Activated gamma-delta T cell (primary cell): ENCODE results near the gene MPZL2.
"Not testable (repeated sequence)": the region's sequence is repeated elsewhere in the genome, so short reads cannot be mapped to it uniquely, and the experiment has no call there.

Experiments used
- DNase-seq: peaks from one replicate; lab custom pipeline; 2025; lab: John Stamatoyannopoulos, UW
- total RNA-seq, 2 donors: gene quantifications; one replicate each; lab custom pipeline; 2026; lab: John Stamatoyannopoulos, UW

The MPZL2 gene
- total RNA-seq, result 10.4 to 15.8 reads per million in 2 donors

GRCh38 chr11:118263695-118264568 is at the start of gene MPZL2:
TSS of gene MPZL2 (minus strand) at chr11:118264297. CDS start at chr11:118264153, 144 bp downstream.
- DNase-seq, result no peak

- no peak for DNase-seq
Observed at GRCh38 chr11:118313242-118313641, 49.1 kb upstream of the MPZL2 start.

DNA sequence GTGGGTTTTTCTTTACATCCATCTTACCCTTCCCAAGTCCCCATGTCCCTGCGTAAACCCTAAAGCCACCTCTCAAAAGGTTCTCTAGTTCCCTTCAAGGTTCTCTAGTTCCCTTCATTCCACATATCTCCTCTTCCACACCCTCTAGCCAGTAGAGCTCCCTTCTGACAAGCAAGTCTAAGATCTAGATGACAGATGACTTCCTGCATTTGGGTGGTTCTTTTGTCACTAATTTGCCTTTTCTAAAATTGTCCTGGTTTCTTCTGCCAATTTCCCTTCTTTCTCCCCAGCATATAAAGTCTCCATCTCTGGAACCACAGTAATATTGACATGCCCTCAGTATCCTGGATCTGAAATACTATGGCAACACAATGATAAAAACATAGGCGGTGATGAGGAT is 48.2 kb upstream of the MPZL2 start:
- no peak for DNase-seq

DNA sequence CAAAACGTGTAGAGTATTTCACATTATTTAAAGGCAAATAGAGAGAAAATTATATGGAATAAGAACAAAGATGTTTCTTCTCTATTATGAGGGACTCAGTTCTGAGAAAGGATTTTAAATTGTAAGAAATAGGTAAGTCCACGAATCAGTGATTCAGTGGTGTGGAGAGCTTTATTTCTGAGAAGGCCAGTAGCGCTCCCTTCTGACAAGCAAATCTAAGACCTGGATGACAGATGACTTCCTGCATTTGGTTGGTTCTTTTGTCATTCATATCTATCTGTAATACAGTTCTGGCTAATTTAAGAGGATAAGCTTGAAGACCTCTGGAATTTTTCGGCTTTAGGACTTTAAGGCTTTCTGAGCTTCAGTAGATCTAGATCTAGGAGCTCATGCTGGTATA is 47.4 kb upstream of the MPZL2 start:
- DNase-seq, result no peak

GRCh38 chr11:118310781-118311485 is 46.8 kb upstream of the MPZL2 start:
- no peak for DNase-seq

DNA sequence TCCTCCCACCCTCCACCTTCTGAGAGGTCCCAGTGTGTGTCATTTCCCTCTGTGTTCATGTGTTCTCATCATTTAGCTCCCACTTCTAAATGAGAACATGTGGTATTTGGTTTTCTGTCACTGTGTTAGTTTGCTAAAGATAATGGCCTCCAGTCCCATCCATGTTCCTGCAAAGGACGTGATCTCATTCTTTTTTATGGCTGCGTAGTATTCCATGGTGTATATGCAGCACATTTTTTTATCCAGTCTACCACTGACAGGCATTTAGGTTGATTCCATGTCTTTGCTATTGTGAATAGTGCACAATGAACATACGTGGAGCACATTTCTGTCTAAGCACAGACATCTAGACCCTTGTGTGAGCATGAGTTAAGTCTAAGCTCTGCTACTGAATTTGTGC is 46.2 kb upstream of the MPZL2 start:
- no peak for DNase-seq

- DNase-seq, result not testable (repeated sequence)
Observed at GRCh38 chr11:118308995-118309528, 45.0 kb upstream of the MPZL2 start.

- DNase-seq, result no peak
Observed at GRCh38 chr11:118306556-118306955, 42.5 kb upstream of the MPZL2 start.

GRCh38 chr11:118305726-118306125 is 41.6 kb upstream of the MPZL2 start:
- no peak for DNase-seq

GRCh38 chr11:118304568-118305248 is 40.6 kb upstream of the MPZL2 start, which contains the start of gene CD3E:
TSS of gene CD3E (plus strand) at chr11:118304730. CDS start at chr11:118304953, 223 bp downstream.
- DNase-seq, result no peak

DNA sequence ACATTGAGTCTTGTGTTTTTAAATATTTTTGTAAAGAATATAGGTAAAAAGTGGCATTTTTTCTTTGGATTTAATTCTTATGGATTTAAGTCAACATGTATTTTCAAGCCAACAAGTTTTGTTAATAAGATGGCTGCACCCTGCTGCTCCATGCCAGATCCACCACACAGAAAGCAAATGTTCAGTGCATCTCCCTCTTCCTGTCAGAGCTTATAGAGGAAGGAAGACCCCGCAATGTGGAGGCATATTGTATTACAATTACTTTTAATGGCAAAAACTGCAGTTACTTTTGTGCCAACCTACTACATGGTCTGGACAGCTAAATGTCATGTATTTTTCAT is 40.1 kb upstream of the MPZL2 start:
- no peak for DNase-seq

- no peak for DNase-seq
Observed at GRCh38 chr11:118301600-118302195, 37.6 kb upstream of the MPZL2 start.

DNA sequence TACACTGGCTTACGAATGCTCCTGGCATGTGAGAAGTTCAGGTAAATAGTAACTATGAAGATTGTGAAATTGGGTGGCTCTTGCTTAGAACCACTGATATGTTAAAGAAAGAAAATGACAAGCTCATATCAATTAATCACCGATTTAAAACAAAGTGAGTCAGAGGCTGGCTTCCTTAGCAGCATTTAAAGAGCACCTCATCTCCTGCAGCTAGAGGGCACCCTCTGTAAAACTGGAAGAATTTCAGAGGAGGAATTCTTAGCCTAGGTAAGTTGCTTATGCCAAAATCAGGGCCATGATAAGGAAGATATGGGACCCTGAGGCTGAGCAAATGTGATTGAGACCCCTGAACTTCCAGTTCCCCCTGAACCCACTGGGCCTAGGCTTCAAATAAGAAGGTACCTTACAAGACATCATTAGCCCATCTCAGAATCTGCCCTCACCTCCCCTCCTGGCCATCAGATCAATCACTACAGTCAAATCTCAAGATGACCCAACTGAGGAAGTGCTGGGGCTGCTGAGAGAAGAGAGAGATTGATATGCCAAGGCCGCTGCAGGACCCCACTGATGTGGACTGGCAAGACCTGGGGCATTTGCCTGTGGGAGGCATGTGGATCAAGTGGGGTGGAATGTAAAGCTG is 31.8 kb upstream of the MPZL2 start:
- DNase-seq, result no peak

DNA sequence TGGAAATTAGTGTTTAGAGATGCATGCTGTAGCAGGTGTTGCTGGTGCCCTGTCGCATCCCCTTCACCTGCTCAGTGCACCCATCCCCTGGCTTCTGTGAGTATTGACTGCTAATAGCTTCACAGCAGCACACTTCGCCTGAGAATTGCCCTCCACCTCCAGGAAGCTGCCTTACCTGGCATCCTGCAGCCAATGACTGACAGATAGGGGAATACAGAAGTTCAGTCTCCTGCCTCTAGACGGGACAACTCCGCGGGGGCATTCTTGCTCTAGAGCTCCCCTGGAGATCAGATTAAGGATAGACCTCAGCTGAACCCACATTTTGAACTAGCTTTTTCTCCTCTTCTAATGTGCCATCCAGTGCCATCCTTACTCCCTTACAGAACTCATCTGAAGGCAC is 31.1 kb upstream of the MPZL2 start:
- no peak for DNase-seq

GRCh38 chr11:118294053-118294452 is 30.0 kb upstream of the MPZL2 start:
- no peak for DNase-seq

- no peak for DNase-seq
Observed at GRCh38 chr11:118291477-118292135, 27.5 kb upstream of the MPZL2 start.

- no peak for DNase-seq
Observed at GRCh38 chr11:118290923-118291322, 26.8 kb upstream of the MPZL2 start.

DNA sequence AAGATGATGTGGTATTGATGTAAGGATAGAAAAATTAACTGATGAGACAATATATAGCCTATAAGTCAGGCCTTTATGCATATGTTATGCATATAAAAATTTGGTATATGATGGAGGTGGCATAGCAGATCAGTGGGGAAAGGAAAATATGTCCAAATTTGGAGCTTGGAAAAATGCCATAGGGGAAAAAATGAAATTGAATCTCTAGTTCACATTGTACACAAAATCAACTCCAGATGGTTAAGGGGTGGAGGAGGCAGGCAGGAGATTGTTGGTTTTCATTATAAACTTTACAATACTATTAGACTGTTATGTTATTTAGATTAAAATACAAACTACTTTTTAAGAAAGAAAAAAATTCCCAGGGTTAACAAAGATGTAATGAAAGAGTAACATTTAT is 25.3 kb upstream of the MPZL2 start:
- no peak for DNase-seq

DNA sequence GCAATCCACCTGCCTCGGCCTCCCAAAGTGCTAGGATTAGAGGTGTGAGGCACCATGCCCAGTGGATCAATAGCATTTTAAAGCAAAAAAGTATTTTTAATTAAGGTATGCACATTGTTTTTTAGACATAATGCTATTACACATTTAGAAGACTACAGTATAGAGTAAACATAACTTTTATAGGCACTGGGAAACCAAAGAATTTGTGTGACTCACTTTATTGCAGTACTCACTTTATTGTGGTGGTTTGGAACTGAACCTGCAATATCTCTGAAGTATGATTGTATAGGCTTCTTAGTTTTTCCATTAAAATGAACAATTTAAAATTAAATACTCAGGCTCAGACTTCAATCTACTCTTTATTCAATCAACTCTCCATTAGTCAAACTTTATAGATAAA is 22.9 kb upstream of the MPZL2 start:
- DNase-seq, result no peak

- no peak for DNase-seq
Observed at GRCh38 chr11:118286545-118286944, 22.4 kb upstream of the MPZL2 start.
